ENCODE data around the gene SLAMF1.
"Not testable (repeated sequence)": the region's sequence is repeated elsewhere in the genome, so short reads cannot be mapped to it uniquely, and the experiment has no call there.

The SLAMF1 gene

GRCh38 chr1:160640359-160641123 lies 6.3 kb downstream of the SLAMF1 start:
- DNase-seq (no peak), ATAC-seq (peak; percentile 64)

DNA sequence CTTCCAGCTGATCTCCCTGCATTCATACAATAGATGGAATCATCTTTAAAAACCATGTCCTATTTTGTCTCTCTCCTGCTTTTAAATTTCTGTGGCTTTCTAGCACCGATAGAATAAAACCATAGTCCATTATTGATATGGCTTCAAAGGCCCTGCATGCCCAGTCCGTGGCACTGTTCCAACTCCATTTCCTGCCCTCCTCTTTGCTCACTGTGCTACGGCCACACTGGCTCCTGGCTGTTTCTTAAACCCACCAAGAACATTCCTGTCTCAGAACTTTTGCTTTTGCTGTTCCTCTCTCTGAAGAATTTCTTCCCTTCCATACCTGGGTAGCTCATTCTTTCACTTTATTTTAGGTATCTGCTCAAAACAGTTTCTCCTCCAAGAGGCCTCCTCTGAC lies 7.2 kb downstream of the SLAMF1 start:
- ATAC-seq = no peak
- DNase-seq = no peak

GRCh38 chr1:160638926-160639325 lies 7.9 kb downstream of the SLAMF1 start:
- DNase-seq (no peak), ATAC-seq (no peak)

DNA sequence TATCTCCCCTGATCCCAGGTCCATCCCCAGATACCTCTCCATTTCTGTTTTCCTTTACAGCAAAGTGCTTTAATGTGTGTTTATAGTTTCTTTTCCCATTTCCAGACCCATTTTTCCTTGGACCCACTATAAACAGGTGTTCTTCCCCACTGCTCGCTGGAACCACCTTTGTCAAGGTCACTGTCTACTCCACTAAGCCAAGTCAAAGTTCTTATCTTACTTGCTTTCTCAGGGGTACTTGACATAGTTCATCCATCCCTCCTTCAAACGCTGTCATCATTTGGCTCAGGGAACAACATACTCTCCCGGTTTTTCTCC lies 8.3 kb downstream of the SLAMF1 start:
- DNase-seq (no peak), ATAC-seq (no peak)

DNA sequence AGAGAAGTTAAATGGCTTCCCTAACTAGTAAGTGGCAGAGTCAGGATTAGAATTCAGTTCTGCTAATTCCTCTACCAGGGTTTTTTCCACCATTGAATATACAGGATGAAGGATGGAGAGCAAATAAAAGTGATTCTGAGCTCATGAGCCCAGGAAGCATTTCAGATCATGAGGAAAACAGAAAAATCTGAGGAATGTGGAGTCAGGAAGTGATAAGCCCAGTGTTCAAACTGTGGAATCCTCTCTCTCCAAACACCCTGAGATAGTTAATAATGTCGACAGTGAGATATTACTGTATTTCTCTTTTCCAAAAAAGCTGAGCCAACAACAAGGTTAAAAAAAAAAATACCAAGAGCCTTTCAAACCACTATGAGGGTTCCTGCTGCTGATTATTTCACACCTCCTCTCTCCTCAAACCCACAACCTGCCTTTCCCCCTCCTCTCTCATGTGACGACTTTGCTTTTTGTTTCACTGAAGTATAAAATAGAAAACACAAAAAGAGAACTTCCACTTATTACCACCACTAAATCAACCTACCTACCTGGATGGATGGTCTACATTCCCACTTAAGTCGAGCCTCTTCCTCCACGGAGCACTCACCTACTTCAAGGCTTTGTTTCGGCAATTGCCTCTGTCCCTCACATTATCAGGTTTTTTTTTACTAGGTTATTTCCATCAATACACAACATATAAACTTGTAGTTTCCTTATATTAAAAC lies 8.9 kb downstream of the SLAMF1 start:
- DNase-seq = no peak
- peak; percentile 11 for ATAC-seq

- ATAC-seq = no peak
- no peak for DNase-seq
Measured at GRCh38 chr1:160637065-160637464, 9.8 kb downstream of the SLAMF1 start.

DNA sequence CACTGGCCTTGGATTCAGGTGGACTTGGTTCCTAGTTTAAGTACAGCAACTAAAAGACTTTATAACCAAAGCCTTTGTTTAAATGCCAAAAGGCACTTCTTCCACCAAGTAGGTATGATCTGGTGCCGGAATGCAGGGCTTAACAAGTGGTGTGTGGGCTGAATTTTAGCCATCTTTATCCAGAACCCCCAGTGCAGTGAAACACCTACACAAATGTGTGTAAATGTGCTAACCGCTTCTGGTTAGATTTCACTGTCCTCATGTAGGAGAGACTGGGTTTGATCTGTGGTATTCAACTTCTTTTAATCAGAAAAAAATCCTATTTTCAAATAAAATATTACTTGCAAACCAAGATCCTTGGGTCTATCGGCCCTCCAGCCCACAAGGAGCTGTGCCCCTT lies 10.3 kb downstream of the SLAMF1 start:
- ATAC-seq (no peak), DNase-seq (no peak)

DNA sequence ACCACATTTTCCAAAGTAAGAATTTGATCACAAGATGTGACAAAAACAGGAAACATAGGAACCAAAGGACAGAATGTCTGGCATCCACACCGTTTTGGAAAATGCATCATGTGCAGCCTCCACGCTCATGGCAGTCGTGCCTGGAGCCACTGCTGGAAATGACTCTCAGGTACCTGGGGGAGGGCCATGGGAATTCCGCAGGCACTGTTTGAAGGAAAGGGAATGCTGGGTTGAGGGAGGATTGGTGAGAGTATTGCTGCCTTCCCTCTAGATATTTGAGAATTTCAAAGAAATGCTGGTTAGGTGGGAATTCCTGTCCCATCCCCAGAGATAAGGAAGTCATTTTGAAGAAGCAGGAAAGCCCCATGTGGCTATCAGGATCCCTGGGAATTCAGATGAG lies 10.8 kb downstream of the SLAMF1 start:
- DNase-seq (no peak), ATAC-seq (no peak)

GRCh38 chr1:160634543-160635491 lies 12.0 kb downstream of the SLAMF1 start:
- no peak for DNase-seq

DNA sequence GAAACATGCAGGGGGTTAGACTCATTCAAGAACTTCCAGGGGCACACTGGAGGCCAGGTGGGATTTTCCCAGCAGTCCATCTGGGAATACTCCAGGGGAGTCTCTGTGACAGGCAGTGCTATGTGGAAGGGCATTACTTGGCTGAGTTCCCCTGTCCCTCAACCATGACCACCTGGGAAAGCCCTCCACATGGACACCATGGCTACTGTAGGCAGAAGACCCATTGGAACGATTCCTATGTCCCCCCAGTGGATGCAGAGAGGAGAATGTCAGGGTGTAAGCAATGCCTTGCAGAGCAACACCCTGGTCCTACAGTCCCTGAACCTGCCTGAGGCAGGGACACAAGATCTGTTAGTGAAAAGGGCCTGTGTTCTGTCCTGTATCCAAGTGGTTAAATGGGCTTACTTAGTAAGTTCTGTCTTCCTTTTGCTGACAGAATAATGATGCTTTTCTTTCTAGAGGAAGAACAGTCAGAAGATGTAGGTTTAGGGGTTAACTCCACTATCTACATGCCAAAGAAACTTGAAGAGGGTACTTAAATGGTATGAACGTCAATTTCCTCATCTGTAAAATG lies 13.4 kb downstream of the SLAMF1 start:
- DNase-seq = no peak
- no peak for ATAC-seq

More at GRCh38 chr1:160634543-160635491, 12.0 kb downstream of the SLAMF1 start:
- ATAC-seq = no peak

GRCh38 chr1:160631983-160632625 lies 14.7 kb downstream of the SLAMF1 start:
- DNase-seq (no peak), ATAC-seq (no peak)

GRCh38 chr1:160630523-160631451 lies 16.1 kb downstream of the SLAMF1 start:
- ATAC-seq = no peak
- no peak for DNase-seq

- ATAC-seq (peak; percentile 14), DNase-seq (peak; percentile 60)
Measured at GRCh38 chr1:160629286-160630210, 17.3 kb downstream of the SLAMF1 start.

DNA sequence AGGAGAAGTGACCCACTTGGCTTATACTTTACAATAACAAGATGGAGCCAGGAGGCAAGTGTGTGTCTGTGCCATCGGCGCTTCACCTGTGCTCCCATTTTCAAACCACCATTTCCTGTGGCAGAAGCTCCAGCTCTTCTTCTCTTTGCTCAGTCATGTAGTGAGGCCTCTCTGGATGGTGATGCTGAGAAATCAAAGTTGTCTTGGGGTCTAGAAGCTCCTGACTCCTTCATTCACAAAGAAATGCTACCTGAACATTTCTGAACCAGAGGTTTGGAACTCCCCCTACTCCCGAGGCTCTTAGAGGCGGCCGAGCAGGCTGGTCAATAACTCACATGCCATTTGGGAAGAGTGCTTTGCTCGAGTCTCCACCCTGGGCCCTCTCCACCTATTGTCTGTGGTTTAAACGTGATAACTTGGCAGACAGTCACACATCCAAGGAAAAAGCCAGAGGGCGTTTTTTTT lies 18.0 kb downstream of the SLAMF1 start:
- ATAC-seq (no peak), DNase-seq (no peak)

DNA sequence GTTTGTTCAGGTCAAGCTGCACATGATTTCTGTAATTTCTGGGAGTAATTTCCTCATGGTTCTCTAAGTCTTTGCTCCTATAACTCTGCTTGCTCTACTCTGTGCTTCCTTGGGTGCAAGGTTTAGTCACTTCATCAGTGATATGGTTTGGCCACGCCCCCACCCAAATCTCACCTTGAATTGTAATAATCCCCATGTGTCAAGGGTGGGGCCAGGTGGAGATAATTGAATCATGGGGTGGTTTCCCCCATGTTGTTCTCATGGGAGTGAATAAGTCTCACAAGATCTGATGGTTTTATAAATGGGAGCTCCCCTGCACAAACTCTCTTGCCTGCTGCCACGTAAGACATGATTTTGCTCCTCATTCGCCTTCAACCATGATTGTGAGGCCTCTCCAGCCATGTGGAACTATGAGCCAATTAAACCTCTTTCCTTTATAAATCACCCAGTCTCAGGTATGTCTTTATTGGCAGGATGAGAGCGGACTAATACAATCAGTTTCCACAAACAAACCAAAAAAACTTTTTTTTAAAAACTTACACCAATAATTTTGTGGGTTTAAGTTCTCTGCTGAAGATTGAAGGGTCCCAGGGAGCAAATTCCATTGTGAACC lies 19.1 kb downstream of the SLAMF1 start:
- peak; percentile 76 for DNase-seq
- not testable (repeated sequence) for ATAC-seq

- ATAC-seq = peak; percentile 41
- DNase-seq = no peak
Measured at GRCh38 chr1:160626509-160627342, 20.1 kb downstream of the SLAMF1 start.

DNA sequence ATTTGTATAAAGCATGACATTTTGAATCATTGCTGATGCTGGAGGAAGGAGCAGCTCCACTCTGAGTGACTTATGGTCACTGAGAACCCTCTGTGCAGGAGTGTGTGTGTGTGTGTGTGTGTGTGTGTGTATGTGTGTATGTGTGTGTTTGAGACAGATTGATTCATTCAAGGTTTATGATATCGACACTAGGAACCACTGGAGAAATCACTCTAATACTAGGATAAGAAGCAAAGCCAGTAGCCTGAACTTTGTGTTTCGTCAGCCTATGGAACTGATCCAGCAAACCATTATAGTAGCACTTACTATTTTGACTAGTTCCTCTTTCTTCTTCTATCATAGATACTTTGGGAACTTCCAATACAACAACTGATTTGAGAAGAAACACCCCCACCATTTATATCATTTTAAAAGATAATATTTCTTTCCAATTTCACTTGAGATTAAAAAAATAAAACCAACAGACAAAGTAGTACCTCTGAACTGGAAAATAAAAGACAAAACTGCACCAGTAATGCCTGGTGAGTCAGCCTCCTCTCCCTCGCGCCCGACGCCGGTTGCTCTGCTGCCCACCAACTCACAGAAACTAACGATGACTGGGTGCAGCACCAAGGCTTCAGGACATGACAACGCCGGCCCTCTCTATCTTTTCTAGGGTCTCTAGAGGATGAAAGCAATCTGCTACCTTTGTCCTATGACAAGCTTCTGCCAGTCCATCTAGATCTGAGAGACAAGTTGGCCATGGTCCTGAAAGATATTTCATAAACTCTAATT lies 20.9 kb downstream of the SLAMF1 start:
- DNase-seq = peak; percentile 74
- ATAC-seq = peak; percentile 56
